Mucosa of descending colon (tissue), 3 donors: ENCODE results near the gene COLEC11. TPM values are rescaled to one million over a fixed set of nuclear protein-coding genes. Genes with fewer than 3 reads are reported as not detected.
A peak's percentile ranks its signal among the peaks of the same experiment; 100 is the strongest.

Experiments used
- ATAC-seq: fragments of 200-7000 bp; cut with Tn5 transposase; one replicate; pipeline ENCODE4 v1.9.1; 2020; ENCODE audit warnings: mild to moderate bottlenecking, moderate library complexity
- DNase-seq, 3 donors: peaks; one replicate each; pipeline ENCODE4 v3.0.0-alpha.2; 2020
- H3K36me3 ChIP-seq: fragments of 200-600 bp; one replicate; pipeline ENCODE4 v1.8.0; 2021; ENCODE audit warnings: low read depth, mild to moderate bottlenecking
- H3K4me1 ChIP-seq: fragments of 200-600 bp; one replicate; pipeline ENCODE4 v1.8.0; 2021; ENCODE audit warnings: low read depth, mild to moderate bottlenecking
- H3K4me3 ChIP-seq: fragments of 200-600 bp; one replicate; pipeline ENCODE4 v1.8.0; 2021; ENCODE audit warnings: mild to moderate bottlenecking
- H3K9me3 ChIP-seq: fragments of 200-600 bp; one replicate; pipeline ENCODE4 v1.8.0; 2021; ENCODE audit warnings: mild to moderate bottlenecking
- intact Hi-C, 2 donors: fragments of 100-400 bp; cut with DNase I in 1 of 2; cut with micrococcal nuclease in 1 of 2; formaldehyde crosslinking; loops; one replicate each; pipeline versions ENCODE4 v1.11.0 to v1.11.1; 2022; cut with DNase I, micrococcal nuclease
- total RNA-seq, 3 donors: library from RNA; stranded (reverse); fragmentation: NEBNext Ultra II Directional in 2 of 3; extraction: Animal tissue kit (Norgen Biotek cat#: 25700) in 2 of 3; gene quantifications; one replicate each; pipeline versions ENCODE4 v1.2.1 to v1.2.4, GENCODE V29; 2021 to 2023
- TF ChIP-seq, protein P1 (sequence below): fragments of 200-600 bp; IDR thresholded peaks from one replicate; pipeline ENCODE4 v1.8.0; 2022; ENCODE audit warnings: antibody characterized with exemption, mild to moderate bottlenecking
- donor health status: DM: no; HTN: no; CAD: no; lungs with moderate emphysema.
- donor health status: DM: no; HTN: no; CAD: no.
- donor health status: DM: no; HTN: yes; CAD: no.

COLEC11 gene
- total RNA-seq, 3 donors from 2014 or later = 0.35 to 2.2 (median 1.6) TPM

DNA sequence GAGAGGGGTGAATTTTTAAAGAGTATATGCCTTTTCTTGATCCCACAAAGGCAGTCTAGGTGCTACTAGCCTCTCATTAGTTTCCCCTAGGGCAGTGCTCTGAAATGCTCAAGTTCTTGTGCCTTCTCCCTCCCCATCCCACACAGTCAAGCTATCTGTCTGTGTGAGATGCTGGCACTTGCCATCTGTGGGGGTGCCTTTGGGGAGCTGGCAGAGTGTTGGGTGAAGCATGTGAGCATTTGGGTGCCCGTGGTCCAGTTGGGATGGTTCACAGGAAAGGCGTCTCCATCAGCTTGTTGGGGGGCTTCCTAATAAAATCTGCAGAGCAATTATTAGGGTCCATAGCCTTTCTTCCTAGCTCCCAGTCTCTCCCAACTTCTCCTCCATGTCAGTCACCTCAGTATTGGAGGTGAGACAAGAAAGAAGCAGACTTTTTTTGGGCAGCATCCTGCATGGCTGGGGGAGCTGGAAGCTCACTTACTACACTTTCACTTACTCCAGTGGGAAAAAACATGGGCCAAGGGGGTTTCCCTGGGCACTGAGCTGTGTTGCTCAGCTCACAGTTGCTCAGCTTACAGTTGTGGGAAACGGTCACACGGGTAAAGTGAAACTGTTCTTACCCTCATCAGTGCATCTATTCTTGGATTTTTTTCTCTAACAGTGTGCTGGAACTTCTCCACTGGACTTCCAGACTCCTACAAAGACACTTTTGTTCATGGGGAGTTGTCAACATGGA is 29.3 kb downstream of the COLEC11 start:
- DNase-seq = peak in 1 of 3 donors; percentile 15
- Histone ChIP-seq H3K4me1 (no peaks in the 10 kb centered on the region), H3K9me3 (no peaks in the 10 kb centered on the region), H3K36me3 (no peaks in the 10 kb centered on the region), H3K4me3 (no peak overlapping the region)
- intact Hi-C loops = no loop called here
- no peak for ATAC-seq
- TF ChIP-seq, protein P1, sequence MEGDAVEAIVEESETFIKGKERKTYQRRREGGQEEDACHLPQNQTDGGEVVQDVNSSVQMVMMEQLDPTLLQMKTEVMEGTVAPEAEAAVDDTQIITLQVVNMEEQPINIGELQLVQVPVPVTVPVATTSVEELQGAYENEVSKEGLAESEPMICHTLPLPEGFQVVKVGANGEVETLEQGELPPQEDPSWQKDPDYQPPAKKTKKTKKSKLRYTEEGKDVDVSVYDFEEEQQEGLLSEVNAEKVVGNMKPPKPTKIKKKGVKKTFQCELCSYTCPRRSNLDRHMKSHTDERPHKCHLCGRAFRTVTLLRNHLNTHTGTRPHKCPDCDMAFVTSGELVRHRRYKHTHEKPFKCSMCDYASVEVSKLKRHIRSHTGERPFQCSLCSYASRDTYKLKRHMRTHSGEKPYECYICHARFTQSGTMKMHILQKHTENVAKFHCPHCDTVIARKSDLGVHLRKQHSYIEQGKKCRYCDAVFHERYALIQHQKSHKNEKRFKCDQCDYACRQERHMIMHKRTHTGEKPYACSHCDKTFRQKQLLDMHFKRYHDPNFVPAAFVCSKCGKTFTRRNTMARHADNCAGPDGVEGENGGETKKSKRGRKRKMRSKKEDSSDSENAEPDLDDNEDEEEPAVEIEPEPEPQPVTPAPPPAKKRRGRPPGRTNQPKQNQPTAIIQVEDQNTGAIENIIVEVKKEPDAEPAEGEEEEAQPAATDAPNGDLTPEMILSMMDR = no peak

DNA sequence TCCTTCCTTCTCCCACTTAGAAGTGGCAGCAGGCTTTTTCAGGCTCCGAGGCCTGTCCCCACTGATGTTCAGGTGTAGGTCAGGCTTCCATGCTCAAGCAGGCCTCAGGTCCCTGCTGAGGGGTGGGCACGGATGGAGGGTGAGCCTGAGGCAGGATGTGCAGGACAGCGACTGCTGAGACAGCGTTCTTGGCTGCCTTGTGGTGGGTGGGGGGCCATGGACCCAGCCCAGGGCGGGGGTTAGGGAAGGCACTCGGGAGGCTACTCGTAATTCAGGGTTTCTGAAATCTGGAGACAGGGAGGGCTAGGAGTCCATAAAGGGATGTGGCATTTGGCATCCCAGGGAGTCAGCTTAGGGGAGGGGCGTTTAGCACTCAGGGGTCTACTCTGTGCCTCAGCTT is 30.3 kb downstream of the COLEC11 start:
- TF ChIP-seq, protein P1 = no peak
- DNase-seq = peak in 2 of 3 donors; percentile 9 to 30
- ATAC-seq = no peak

DNA sequence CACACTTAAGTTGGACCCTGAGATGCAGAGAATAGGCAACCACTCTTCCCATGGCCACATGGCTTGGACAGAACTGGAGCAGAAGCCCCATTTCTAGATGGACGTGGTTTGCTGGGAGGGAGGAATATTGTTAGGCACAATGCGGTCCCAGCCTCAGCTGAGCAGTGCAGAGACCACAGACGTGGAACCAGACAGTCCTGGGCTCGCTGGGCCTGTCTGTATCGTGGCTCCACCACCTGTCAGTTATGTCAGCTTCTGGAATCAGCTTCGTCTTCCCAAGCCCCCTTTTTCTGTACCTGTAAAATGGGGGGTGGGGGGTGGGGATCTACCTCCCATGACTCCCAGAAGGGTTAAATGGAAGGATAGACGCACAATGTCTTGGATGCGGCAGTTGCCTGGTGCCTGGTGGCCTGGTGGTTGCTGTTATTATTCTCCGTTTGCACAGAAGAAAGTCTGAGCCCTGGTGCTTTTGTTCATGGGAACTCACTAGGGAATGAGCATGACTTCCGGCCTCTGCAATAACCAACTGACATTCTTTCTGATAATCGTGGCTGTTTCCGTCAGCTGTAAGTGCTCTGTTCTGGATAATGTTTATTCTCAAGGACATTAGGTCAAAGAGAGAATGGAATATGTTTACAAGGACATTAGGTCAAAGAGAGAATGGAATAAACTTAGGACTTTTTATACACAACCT is 31.4 kb downstream of the COLEC11 start:
- no peaks in the 10 kb centered on the region for H3K9me3 ChIP-seq
- H3K4me1 ChIP-seq = no peaks in the 10 kb centered on the region
- intact Hi-C loops = no loop called here
- ATAC-seq (no peak), DNase-seq (peak in 1 of 3 donors; percentile 13)
- H3K36me3 ChIP-seq = no peaks in the 10 kb centered on the region
- no peak overlapping the region for H3K4me3 ChIP-seq
- TF ChIP-seq, protein P1 = no peak

More for the DNA sequence above, 30.3 kb downstream of the COLEC11 start:
- H3K36me3 ChIP-seq = no peaks in the 10 kb centered on the region
- no peak overlapping the region for H3K4me3 ChIP-seq
- H3K4me1 ChIP-seq = no peaks in the 10 kb centered on the region
- H3K9me3 ChIP-seq = no peaks in the 10 kb centered on the region
- intact Hi-C loops = no loop called here

DNA sequence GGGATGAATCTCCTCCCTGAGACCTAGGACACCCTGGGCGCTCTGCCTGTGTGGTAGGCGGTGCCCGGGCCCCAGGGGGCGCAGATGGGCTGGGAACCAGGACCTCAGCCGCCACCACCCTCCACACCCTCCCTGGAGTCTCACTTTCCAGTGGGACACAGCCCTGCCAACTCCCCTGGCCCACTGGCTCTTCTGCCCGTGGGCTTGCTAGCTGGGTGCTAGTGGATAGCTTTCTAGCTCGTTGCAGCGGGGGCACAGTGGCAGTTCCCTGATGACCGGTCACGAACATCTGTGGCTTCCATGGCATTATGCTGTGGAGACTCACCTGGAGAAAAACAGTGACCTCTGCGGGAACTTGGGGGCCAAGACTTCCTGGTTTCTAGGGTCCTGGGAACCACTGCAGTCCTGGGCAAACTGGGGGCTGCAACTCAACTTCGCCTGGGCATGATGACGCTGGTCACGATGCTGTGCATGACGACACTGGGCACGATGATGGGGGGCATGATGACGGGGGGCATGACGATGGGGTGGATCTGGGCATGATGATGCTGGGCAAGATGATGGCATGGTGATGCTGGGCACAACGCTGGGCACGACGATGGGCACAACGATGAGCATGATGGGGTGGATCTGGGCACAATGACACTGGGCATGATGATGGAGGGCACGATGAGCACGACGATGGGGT is 32.0 kb downstream of the COLEC11 start:
- intact Hi-C loops = no loop called here
- no peaks in the 10 kb centered on the region for H3K36me3 ChIP-seq
- DNase-seq (no peak), ATAC-seq (no peak)
- H3K4me3 ChIP-seq = no peak overlapping the region
- no peaks in the 10 kb centered on the region for H3K9me3 ChIP-seq
- H3K4me1 ChIP-seq = no peaks in the 10 kb centered on the region
- TF ChIP-seq, protein P1 = no peak

DNA sequence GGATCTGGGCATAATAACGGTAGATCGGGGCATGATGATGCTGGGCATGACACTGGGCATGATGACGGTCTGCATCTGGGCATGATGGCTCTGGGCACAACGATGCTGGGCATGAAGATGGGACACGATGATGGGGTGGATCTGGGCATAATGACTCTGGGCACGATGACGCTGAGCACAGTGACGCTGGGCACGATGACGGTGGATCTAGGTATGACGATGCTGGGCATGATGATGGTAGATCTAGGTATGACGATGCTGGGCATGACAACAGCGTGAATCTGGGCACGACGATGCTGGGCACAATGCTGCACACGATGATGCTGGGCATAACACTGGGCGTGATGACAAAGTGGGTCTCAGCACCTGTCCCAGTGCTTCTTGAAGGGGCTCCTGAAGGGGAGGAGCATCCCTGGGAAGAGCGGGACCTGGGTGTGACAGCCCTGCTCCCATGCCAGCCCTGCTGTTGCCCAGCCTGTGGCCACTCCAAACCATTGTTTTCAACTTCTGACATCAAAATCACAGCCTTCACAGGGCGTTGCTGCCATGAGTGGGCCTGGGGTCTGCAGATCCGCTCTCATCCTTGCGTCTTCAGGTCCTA is 32.7 kb downstream of the COLEC11 start:
- H3K4me3 ChIP-seq = no peak overlapping the region
- intact Hi-C loops = no loop called here
- TF ChIP-seq, protein P1 = no peak
- no peaks in the 10 kb centered on the region for H3K9me3 ChIP-seq
- DNase-seq (no peak), ATAC-seq (no peak)
- no peaks in the 10 kb centered on the region for H3K36me3 ChIP-seq
- no peaks in the 10 kb centered on the region for H3K4me1 ChIP-seq
